ENCODE results near the gene CACNA2D2.

DNA sequence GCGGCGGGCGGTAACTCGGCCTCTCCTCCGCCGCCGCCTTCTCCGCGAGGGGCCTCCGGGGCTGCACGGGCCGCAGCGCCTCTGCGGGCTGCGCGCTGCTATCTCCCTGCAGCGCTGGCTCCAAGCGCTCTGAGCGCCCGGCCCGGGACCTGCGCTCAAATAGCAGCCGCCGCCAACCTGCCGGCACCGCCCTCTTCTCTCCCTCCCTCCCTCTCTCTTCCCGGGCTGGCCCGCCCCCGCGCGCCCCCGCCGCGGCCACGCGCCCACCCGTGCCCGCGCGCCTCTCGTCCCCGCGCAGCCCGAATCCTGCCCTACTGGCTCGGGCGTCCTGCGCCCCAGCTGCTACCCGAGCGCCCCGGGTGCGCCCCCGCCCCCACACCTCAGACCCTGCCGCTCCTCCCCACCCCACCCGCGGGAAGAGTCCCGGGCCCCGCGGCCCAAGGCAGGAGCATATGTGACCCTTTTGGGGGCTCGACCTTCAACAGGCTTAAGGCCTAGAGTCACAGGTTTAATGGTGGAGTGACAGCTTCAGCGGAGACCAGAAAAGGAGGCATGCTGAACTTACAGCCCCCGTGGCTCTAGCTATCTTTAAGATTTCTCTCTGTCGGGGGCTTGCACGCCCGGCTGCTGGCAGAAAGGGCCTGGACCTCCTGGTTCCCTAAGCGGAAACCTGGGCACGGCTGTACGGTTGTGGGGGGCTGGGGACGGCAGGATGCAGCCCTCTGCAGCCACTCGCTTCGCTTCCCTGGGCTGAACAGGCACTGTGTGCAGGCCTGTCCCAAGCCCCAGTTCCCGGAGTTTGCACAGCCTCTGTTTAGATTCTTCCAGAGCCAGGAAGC lies at the start of gene CACNA2D2:
- no peak for TF ChIP-seq POLR2A (IDR thresholded peaks at IDR 0.05)
- TF ChIP-seq, protein P1, sequence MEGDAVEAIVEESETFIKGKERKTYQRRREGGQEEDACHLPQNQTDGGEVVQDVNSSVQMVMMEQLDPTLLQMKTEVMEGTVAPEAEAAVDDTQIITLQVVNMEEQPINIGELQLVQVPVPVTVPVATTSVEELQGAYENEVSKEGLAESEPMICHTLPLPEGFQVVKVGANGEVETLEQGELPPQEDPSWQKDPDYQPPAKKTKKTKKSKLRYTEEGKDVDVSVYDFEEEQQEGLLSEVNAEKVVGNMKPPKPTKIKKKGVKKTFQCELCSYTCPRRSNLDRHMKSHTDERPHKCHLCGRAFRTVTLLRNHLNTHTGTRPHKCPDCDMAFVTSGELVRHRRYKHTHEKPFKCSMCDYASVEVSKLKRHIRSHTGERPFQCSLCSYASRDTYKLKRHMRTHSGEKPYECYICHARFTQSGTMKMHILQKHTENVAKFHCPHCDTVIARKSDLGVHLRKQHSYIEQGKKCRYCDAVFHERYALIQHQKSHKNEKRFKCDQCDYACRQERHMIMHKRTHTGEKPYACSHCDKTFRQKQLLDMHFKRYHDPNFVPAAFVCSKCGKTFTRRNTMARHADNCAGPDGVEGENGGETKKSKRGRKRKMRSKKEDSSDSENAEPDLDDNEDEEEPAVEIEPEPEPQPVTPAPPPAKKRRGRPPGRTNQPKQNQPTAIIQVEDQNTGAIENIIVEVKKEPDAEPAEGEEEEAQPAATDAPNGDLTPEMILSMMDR (IDR thresholded peaks at IDR 0.05): no peak

Measured in adrenal gland (tissue), 5 donors.